ENCODE measurements around the gene CDC45.

Gene CDC45

DNA sequence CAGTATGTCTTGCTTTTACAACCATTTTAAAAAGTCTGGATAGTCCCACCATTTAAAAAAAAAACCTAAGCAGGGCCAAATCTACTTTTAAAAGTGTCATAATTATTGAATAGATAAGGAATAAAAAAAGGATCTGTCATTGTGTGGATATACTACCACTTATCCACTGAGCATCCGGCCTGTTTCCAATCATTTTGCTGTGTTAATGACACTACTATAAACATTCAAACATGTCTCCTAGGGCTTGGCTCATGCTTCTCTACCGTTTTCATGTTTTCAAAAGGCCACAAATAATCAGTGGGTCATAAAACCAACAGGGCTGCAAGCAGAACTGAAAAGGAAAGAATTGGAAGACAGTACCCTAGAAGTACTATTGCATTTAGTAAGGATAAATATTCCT is 19.7 kb upstream of the CDC45 start:
- H3K9me2 ChIP-seq (replicated peaks; ENCODE audit: low read depth, low read length), result no peaks in the 10 kb centered on the region
- H3K36me3 ChIP-seq (ENCODE audit: insufficient read depth, low read length), result peaks cover 58% of the 10 kb centered on the region; the same call in 1 of the 2 replicates

DNA sequence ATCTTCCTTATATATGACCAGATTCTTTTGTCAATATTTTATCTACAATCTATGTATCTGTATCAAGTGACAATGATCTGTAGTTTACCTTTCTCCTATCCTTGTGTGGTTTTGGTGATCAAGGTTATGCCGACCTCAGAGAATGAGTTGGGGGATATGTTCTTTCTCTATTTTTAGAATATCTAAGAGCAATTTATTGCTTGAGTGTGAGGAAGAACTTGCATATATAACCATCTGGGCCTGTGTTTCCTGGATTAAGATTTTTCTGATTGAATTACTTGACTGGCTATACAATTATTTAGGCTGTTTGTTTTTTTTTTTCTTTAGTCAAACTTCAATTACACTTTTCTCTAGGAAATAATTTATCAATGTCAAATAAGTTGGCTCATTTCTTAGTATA is 18.2 kb upstream of the CDC45 start:
- H3K9ac ChIP-seq (ENCODE audit: low read depth, low read length, poor library complexity, severe bottlenecking), result no peak overlapping the region
- no peaks in the 10 kb centered on the region for H3K9me2 ChIP-seq (replicated peaks; ENCODE audit: low read depth, low read length)
- TF ChIP-seq, protein P1, sequence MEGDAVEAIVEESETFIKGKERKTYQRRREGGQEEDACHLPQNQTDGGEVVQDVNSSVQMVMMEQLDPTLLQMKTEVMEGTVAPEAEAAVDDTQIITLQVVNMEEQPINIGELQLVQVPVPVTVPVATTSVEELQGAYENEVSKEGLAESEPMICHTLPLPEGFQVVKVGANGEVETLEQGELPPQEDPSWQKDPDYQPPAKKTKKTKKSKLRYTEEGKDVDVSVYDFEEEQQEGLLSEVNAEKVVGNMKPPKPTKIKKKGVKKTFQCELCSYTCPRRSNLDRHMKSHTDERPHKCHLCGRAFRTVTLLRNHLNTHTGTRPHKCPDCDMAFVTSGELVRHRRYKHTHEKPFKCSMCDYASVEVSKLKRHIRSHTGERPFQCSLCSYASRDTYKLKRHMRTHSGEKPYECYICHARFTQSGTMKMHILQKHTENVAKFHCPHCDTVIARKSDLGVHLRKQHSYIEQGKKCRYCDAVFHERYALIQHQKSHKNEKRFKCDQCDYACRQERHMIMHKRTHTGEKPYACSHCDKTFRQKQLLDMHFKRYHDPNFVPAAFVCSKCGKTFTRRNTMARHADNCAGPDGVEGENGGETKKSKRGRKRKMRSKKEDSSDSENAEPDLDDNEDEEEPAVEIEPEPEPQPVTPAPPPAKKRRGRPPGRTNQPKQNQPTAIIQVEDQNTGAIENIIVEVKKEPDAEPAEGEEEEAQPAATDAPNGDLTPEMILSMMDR (conservative IDR thresholded peaks at IDR 0.05; ENCODE audit: low read length), result no peak
- no peak for TF ChIP-seq EZH2phosphoT487 (IDR thresholded peaks at IDR 0.05; ENCODE audit: borderline replicate concordance)
- no peak overlapping the region for H2AFZ ChIP-seq (ENCODE audit: low read length)
- H3K4me1 ChIP-seq (ENCODE audit: insufficient read depth, low read length, poor library complexity, severe bottlenecking), result no peaks in the 10 kb centered on the region
- H3K36me3 ChIP-seq (ENCODE audit: insufficient read depth, low read length), result peaks cover 58% of the 10 kb centered on the region; the same call in 1 of the 2 replicates
- H3K4me2 ChIP-seq (ENCODE audit: low read depth, low read length, poor library complexity, severe bottlenecking), result no peak overlapping the region
- no peak overlapping the region for H3K4me3 ChIP-seq (ENCODE audit: low read length, poor library complexity, severe bottlenecking)
- H3K9me3 ChIP-seq (ENCODE audit: insufficient read depth, low read depth, low read length), result no peaks in the 10 kb centered on the region
- no peaks in the 10 kb centered on the region for H3K79me2 ChIP-seq (ENCODE audit: insufficient read depth, low read length)
- H3F3A ChIP-seq (ENCODE audit: low read depth), result no peaks in the 10 kb centered on the region
- no peaks in the 10 kb centered on the region for H3K27me3 ChIP-seq (ENCODE audit: insufficient read depth, low read length, poor library complexity, severe bottlenecking)
- H4K20me1 ChIP-seq (ENCODE audit: insufficient read depth, low read length, poor library complexity, severe bottlenecking), result no peaks in the 10 kb centered on the region

More for the DNA sequence above, 19.7 kb upstream of the CDC45 start:
- H3K4me1 ChIP-seq (ENCODE audit: insufficient read depth, low read length, poor library complexity, severe bottlenecking), result no peaks in the 10 kb centered on the region
- TF ChIP-seq EZH2phosphoT487 (IDR thresholded peaks at IDR 0.05; ENCODE audit: borderline replicate concordance), result no peak
- TF ChIP-seq, protein P1 (conservative IDR thresholded peaks at IDR 0.05; ENCODE audit: low read length), result no peak
- H3K4me3 ChIP-seq (ENCODE audit: low read length, poor library complexity, severe bottlenecking), result no peak overlapping the region
- H3F3A ChIP-seq (ENCODE audit: low read depth), result no peaks in the 10 kb centered on the region
- H3K27me3 ChIP-seq (ENCODE audit: insufficient read depth, low read length, poor library complexity, severe bottlenecking), result no peaks in the 10 kb centered on the region
- no peaks in the 10 kb centered on the region for H3K9me3 ChIP-seq (ENCODE audit: insufficient read depth, low read depth, low read length)
- H3K79me2 ChIP-seq (ENCODE audit: insufficient read depth, low read length), result no peaks in the 10 kb centered on the region
- no peaks in the 10 kb centered on the region for H4K20me1 ChIP-seq (ENCODE audit: insufficient read depth, low read length, poor library complexity, severe bottlenecking)
- no peak overlapping the region for H3K4me2 ChIP-seq (ENCODE audit: low read depth, low read length, poor library complexity, severe bottlenecking)
- H3K9ac ChIP-seq (ENCODE audit: low read depth, low read length, poor library complexity, severe bottlenecking), result no peak overlapping the region
- H2AFZ ChIP-seq (ENCODE audit: low read length), result no peak overlapping the region

DNA sequence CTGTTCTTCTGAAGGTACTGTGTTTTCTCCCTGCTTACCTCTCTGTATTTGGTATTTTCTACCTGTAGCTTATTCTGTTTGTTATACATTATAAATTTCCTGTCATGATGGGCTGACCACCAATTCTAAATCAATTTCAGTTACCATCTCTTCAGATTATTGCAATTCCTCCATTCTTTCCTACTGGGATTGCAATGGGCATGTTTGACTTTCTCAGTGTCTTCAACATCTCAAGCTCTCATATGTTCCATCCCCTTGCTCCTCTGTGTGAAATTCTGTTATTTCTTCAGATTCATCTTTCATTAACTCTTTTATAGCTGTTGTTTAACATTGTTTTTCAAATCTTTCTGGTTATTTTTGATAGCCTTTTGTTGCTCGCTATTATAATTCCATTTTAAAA is 16.7 kb upstream of the CDC45 start:
- Histone ChIP-seq H3K9ac (ENCODE audit: low read depth, low read length, poor library complexity, severe bottlenecking) (no peak overlapping the region), H3F3A (ENCODE audit: low read depth) (no peaks in the 10 kb centered on the region), H3K36me3 (ENCODE audit: insufficient read depth, low read length) (peaks cover 61% of the 10 kb centered on the region; the same call in 1 of the 2 replicates), H2AFZ (ENCODE audit: low read length) (no peak overlapping the region), H3K4me1 (ENCODE audit: insufficient read depth, low read length, poor library complexity, severe bottlenecking) (no peaks in the 10 kb centered on the region), H3K79me2 (ENCODE audit: insufficient read depth, low read length) (no peaks in the 10 kb centered on the region), H4K20me1 (ENCODE audit: insufficient read depth, low read length, poor library complexity, severe bottlenecking) (no peaks in the 10 kb centered on the region), H3K4me2 (ENCODE audit: low read depth, low read length, poor library complexity, severe bottlenecking) (no peak overlapping the region), H3K9me2 (replicated peaks; ENCODE audit: low read depth, low read length) (no peaks in the 10 kb centered on the region), H3K4me3 (ENCODE audit: low read length, poor library complexity, severe bottlenecking) (no peak overlapping the region), H3K27me3 (ENCODE audit: insufficient read depth, low read length, poor library complexity, severe bottlenecking) (no peaks in the 10 kb centered on the region), H3K9me3 (ENCODE audit: insufficient read depth, low read depth, low read length) (no peaks in the 10 kb centered on the region)
- TF ChIP-seq EZH2phosphoT487 (IDR thresholded peaks at IDR 0.05; ENCODE audit: borderline replicate concordance), result no peak
- TF ChIP-seq, protein P1 (conservative IDR thresholded peaks at IDR 0.05; ENCODE audit: low read length), result no peak
